Progenitor cell of endocrine pancreas (in vitro differentiated cells): Measurements from ENCODE around the gene ZSCAN4. TPM values are rescaled to one million over a fixed set of nuclear protein-coding genes. Genes with fewer than 3 reads are reported as not detected.
A peak's percentile ranks its signal among the peaks of the same experiment; 100 is the strongest.

Source experiments
- DNase-seq: peaks from one replicate; pipeline ENCODE4 v3.0.0; 2021; ENCODE audit warnings: low spot score; ENCODE audit not compliant: unreplicated experiment
- H3K27ac Mint-ChIP-seq: 2 replicates; pipeline ENCODE4 v1.8.0; 2021; ENCODE audit warnings: mild to moderate bottlenecking, moderate library complexity, mixed read lengths
- H3K27me3 Mint-ChIP-seq: 2 replicates; pipeline ENCODE4 v1.8.0; 2021; ENCODE audit warnings: mixed read lengths
- H3K36me3 Mint-ChIP-seq: 2 replicates; pipeline ENCODE4 v1.8.0; 2022; ENCODE audit warnings: mixed read lengths; ENCODE audit not compliant: insufficient read depth
- H3K4me1 Mint-ChIP-seq: 2 replicates; pipeline ENCODE4 v1.8.0; 2021; ENCODE audit warnings: low read depth, mixed read lengths
- H3K4me3 Mint-ChIP-seq: 2 replicates; pipeline ENCODE4 v1.8.0; 2021; ENCODE audit warnings: low read depth, mild to moderate bottlenecking, moderate library complexity, mixed read lengths
- H3K9me3 Mint-ChIP-seq: 2 replicates; pipeline ENCODE4 v1.8.0; 2021; ENCODE audit warnings: low read depth, mixed read lengths
- long read RNA-seq: library from polyadenylated mRNA; unstranded; transcript quantifications from one replicate; pipeline ENCODE4 v2.0.0, GENCODE V29; 2020
- total RNA-seq: library from RNA; stranded (reverse); gene quantifications from 2 replicates; pipeline ENCODE4 v1.2.1, GENCODE V29; 2021
- TF ChIP-seq, protein P1 (sequence below): fragments of 200-600 bp; sonication (generic); IDR thresholded peaks from one replicate; pipeline ENCODE4 v1.5.0; 2021; ENCODE audit warnings: antibody characterized with exemption, mild to moderate bottlenecking; ENCODE audit not compliant: unreplicated experiment

ZSCAN4 gene, protein sequence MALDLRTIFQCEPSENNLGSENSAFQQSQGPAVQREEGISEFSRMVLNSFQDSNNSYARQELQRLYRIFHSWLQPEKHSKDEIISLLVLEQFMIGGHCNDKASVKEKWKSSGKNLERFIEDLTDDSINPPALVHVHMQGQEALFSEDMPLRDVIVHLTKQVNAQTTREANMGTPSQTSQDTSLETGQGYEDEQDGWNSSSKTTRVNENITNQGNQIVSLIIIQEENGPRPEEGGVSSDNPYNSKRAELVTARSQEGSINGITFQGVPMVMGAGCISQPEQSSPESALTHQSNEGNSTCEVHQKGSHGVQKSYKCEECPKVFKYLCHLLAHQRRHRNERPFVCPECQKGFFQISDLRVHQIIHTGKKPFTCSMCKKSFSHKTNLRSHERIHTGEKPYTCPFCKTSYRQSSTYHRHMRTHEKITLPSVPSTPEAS
- not detected in 2 replicates for total RNA-seq
- long read RNA-seq: 0 reads

DNA sequence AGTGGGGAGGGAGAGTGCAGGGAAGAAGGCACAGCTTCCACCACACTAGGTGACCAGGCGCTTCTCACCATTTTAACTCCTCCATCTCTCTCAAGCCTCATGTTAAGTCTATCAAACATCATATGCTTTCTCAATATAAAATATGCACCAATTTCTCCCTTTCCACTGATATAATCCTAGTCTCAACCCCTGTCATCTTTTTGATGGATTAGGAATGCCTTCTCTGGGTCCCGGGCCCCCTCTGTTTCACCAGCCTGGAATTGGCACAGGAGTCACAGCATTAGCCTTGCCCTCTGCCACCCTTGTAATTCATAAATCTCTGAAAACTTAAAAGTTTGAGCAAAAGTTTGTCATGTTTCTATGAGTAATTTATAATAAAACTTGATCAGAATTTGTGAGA, at the start of gene ZSCAN4:
TSS of gene ZSCAN4 (plus strand) at position 301 of the 400 bp plus-strand sequence. CDS start 7,211 bp downstream, outside the sequence.
- no peaks in the 10 kb centered on the region for H3K36me3 Mint-ChIP-seq
- TF ChIP-seq, protein P1, sequence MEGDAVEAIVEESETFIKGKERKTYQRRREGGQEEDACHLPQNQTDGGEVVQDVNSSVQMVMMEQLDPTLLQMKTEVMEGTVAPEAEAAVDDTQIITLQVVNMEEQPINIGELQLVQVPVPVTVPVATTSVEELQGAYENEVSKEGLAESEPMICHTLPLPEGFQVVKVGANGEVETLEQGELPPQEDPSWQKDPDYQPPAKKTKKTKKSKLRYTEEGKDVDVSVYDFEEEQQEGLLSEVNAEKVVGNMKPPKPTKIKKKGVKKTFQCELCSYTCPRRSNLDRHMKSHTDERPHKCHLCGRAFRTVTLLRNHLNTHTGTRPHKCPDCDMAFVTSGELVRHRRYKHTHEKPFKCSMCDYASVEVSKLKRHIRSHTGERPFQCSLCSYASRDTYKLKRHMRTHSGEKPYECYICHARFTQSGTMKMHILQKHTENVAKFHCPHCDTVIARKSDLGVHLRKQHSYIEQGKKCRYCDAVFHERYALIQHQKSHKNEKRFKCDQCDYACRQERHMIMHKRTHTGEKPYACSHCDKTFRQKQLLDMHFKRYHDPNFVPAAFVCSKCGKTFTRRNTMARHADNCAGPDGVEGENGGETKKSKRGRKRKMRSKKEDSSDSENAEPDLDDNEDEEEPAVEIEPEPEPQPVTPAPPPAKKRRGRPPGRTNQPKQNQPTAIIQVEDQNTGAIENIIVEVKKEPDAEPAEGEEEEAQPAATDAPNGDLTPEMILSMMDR: no peak
- H3K4me1 Mint-ChIP-seq: no peaks in the 10 kb centered on the region
- no peak for DNase-seq
- H3K9me3 Mint-ChIP-seq: no peaks in the 10 kb centered on the region
- H3K4me3 Mint-ChIP-seq: no peak within 1 kb of the TSS
- peaks cover 26% of the 10 kb centered on the region for H3K27me3 Mint-ChIP-seq
- H3K27ac Mint-ChIP-seq: no peak within 1 kb of the TSS

DNA sequence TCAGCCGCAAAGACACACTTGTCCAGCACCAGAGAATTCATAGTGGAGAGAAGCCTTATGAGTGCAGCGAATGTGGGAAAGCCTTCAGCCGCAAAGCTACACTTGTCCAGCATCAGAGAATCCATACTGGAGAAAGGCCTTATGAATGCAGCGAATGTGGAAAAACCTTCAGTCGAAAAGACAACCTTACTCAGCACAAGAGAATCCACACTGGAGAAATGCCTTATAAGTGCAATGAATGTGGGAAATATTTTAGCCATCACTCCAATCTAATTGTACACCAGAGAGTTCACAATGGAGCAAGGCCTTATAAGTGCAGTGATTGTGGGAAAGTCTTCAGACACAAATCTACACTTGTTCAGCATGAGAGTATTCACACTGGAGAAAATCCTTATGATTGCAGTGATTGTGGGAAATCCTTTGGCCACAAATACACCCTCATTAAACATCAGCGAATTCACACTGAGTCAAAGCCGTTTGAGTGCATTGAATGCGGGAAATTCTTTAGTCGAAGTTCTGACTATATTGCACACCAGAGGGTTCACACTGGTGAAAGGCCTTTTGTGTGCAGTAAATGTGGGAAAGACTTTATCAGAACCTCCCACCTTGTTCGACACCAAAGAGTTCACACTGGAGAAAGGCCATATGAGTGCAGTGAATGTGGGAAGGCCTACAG, 47.9 kb upstream of the ZSCAN4 start:
- no peaks in the 10 kb centered on the region for H3K27me3 Mint-ChIP-seq
- H3K4me3 Mint-ChIP-seq: no peak overlapping the region
- TF ChIP-seq, protein P1: no peak
- peak overlapping the region; percentile 88 for H3K27ac Mint-ChIP-seq
- no peak for DNase-seq
- no peaks in the 10 kb centered on the region for H3K4me1 Mint-ChIP-seq
- H3K36me3 Mint-ChIP-seq: peaks cover 96% of the 10 kb centered on the region
- H3K9me3 Mint-ChIP-seq: peaks cover 70% of the 10 kb centered on the region

DNA sequence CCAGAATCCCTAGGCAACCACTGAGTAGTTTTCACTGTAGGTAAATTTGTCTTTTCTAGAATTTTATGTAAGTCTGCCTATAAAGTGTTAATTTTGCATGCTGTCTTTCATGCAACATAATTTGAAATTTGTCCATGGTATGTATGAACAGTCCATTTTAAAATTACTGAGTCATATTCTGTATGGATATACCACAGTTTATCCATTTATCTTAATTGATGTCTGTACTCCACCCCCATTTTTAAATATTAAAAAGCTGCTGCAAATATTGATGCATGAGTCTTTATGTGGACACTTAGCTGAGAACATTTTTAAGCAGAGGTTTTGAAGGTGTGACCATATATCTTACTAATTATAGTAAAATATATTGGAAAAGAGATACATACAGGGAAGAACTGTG, 45.6 kb upstream of the ZSCAN4 start:
- Mint-ChIP-seq H3K4me1 (no peaks in the 10 kb centered on the region), H3K27ac (peak overlapping the region; percentile 33), H3K27me3 (no peaks in the 10 kb centered on the region), H3K4me3 (no peak overlapping the region), H3K36me3 (peaks cover 82% of the 10 kb centered on the region), H3K9me3 (peaks cover 59% of the 10 kb centered on the region)
- DNase-seq: no peak
- TF ChIP-seq, protein P1: no peak

DNA sequence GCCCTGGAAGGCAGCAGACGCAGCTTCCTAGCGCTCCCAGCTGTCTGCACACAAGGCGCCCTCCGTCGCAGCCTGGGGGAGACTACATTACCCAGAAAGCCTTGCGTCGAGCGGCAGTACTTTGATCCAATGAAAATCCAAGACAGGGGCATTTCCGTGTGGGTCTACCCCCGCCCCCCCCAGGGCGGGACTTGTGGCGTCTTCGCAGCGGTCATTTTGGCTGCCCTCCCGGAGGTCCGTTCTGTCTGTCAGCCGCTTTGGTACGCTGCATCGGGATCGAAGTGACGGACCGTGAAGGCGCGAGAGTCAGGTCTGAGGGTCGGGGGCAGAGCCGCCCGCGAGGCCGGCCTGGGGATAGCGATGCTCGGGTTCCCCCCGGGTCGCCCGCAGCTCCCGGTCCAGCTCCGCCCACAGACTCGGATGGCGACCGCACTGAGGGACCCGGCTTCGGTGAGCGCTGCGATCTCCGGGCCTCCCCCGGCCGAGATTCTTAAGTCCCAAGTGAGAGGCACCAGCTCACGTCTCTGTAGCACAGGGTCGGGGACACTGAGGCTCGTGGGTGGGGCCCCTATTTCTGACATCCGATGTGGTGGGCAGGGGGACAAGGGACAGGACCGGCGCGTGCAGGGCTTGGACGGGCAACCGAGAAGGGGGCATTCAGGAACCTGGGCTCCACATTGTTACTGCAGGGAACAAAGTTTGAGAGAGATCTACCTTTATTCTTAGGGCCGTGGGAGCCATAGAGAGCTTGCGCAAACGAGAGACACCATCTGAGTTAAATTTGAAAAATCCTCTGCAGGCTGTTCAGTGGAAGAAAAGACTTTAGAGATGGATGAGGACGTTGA, 35.5 kb upstream of the ZSCAN4 start, which contains the start of gene ZNF211:
TSS of gene ZNF211 (plus strand) at position 182 of the 845 bp plus-strand sequence. CDS start at position 361, 179 bp downstream.
- H3K4me1 Mint-ChIP-seq: peaks cover 15% of the 10 kb centered on the region
- TF ChIP-seq, protein P1: no peak
- DNase-seq: peak; percentile 82
- peak within 1 kb of the TSS; percentile 94 for H3K27ac Mint-ChIP-seq
- peaks cover 34% of the 10 kb centered on the region for H3K9me3 Mint-ChIP-seq
- H3K27me3 Mint-ChIP-seq: no peaks in the 10 kb centered on the region
- peak within 1 kb of the TSS; percentile 95 for H3K4me3 Mint-ChIP-seq
- peaks cover 57% of the 10 kb centered on the region for H3K36me3 Mint-ChIP-seq

DNA sequence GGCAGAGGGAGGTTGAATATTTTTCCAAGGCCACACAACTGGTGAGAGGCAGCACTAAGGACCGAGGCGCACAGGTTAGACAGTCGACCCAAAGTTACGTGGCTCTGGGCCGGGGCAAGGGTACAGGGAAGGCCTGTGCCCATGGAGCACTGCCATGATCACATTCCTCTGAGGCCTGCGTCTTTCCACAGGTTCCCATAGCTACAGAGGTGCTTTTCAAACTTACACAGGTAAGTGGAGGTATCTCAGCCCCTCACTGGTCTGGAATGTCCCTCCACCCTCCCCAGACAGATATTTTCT, 35.0 kb upstream of the ZSCAN4 start:
- Mint-ChIP-seq H3K27me3 (no peaks in the 10 kb centered on the region), H3K9me3 (peaks cover 34% of the 10 kb centered on the region), H3K4me3 (peak overlapping the region; percentile 95), H3K36me3 (peaks cover 59% of the 10 kb centered on the region), H3K4me1 (peaks cover 15% of the 10 kb centered on the region), H3K27ac (peak overlapping the region; percentile 94)
- DNase-seq: no peak
- TF ChIP-seq, protein P1: no peak
